ENCODE results near the gene ZNF524.

DNA sequence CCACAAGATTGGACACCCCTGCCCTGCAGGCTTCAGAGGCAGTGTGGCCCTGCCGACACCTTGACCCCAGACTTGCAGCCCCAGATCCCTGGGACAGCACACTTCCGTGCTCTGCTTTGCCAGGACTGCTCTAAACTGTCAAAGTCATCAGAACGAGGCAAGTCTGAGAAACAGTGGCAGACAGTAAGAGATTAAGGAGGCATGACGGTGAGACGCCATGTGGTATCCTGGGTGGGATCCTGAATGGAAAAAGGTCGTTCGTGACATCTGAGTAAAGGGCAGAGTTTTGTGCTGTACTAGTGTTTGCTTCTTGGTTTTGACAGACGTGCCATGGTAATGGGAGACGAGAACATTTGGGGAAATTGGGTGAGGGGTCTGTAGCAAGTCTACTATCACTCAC, 33.3 kb upstream of the ZNF524 start:
- TF ChIP-seq EZH2 (IDR thresholded peaks at IDR 0.05; ENCODE audit: insufficient read depth, poor library complexity, severe bottlenecking) = no peak
- no peak for TF ChIP-seq EZH2phosphoT487 (IDR thresholded peaks at IDR 0.05; ENCODE audit: insufficient read depth, low read depth)

Measured in GM23248 (cell line).